K562 (cell line): ENCODE measurements around the gene NEURL4. TPM values are rescaled to one million over a fixed set of nuclear protein-coding genes. Genes with fewer than 3 reads are reported as not detected.
"Not testable (repeated sequence)": the region's sequence is repeated elsewhere in the genome, so short reads cannot be mapped to it uniquely, and the experiment has no call there.

Source experiments
- ATF1 ChIP-seq, 2 experiments: fragments of 450-650 bp in 1 of 2; IDR thresholded peaks; 2 replicates each; pipeline ENCODE4 v1.6.1; 2016; ENCODE audit warnings: missing compliant biosample characterization in 1 of 2, missing genetic modification characterization in 1 of 2
- BHLHE40 ChIP-seq: IDR thresholded peaks from 2 replicates; pipeline ENCODE4 v1.6.1; 2011; ENCODE audit warnings: low read length, improper control_type of control experiment
- C11orf30 ChIP-seq: fragments of 450-650 bp; IDR thresholded peaks from 2 replicates; pipeline ENCODE4 v1.6.1; 2016; ENCODE audit warnings: low read depth, mild to moderate bottlenecking
- CTBP1 ChIP-seq: fragments of 450-650 bp; IDR thresholded peaks from 2 replicates; pipeline ENCODE4 v1.6.1; 2016; ENCODE audit warnings: borderline replicate concordance
- CXXC5 ChIP-seq: fragments of 250-450 bp; sonication (Bioruptor Pico); IDR thresholded peaks from 2 replicates; pipeline ENCODE4 v1.8.0; 2022; ENCODE audit warnings: inconsistent platforms, mild to moderate bottlenecking, moderate library complexity
- FOXK2 ChIP-seq, 2 experiments: fragments of 450-650 bp; IDR thresholded peaks in 1 of 2; conservative IDR thresholded peaks in 1 of 2; 2 replicates each; pipeline ENCODE4 v1.6.1; 2016; ENCODE audit warnings: low read depth in 2 of 2, mild to moderate bottlenecking in 1 of 2
- PBX2 ChIP-seq, 2 experiments: IDR thresholded peaks in 1 of 2; conservative IDR thresholded peaks in 1 of 2; 2 replicates each; pipeline ENCODE4 v1.6.1; 2016; ENCODE audit warnings: low read depth in 2 of 2, mild to moderate bottlenecking in 1 of 2, missing compliant biosample characterization in 1 of 2, missing genetic modification characterization in 1 of 2, moderate library complexity in 1 of 2
- PKNOX1 ChIP-seq: fragments of 450-650 bp; IDR thresholded peaks from 2 replicates; pipeline ENCODE4 v1.6.1; 2016
- RAD51 ChIP-seq: fragments of 450-650 bp; IDR thresholded peaks from 2 replicates; pipeline ENCODE4 v1.7.1; 2016; ENCODE audit warnings: low read depth, mild to moderate bottlenecking, borderline replicate concordance
- REST ChIP-seq, 2 experiments: fragments of 450-650 bp; formaldehyde crosslinking in 1 of 2; IDR thresholded peaks; 2 replicates each; pipeline versions ENCODE4 v1.4.0 to v1.6.1; 2014 to 2020; ENCODE audit warnings: mild to moderate bottlenecking in 2 of 2, borderline replicate concordance in 1 of 2, low read depth in 1 of 2
- SP1 ChIP-seq: sonication (generic); formaldehyde crosslinking; IDR thresholded peaks from 2 replicates; pipeline ENCODE4 v1.8.1; 2022; ENCODE audit warnings: mild to moderate bottlenecking, missing genetic modification reagents
- TOE1 ChIP-seq, 2 experiments: fragments of 450-650 bp in 1 of 2; sonication (generic) in 1 of 2; formaldehyde crosslinking in 1 of 2; IDR thresholded peaks; 2 replicates each; pipeline versions ENCODE4 v1.7.1 to v1.8.0; 2016 to 2022; ENCODE audit warnings: borderline replicate concordance in 2 of 2, mild to moderate bottlenecking in 2 of 2, antibody characterized with exemption in 1 of 2, inconsistent platforms in 1 of 2, low read depth in 1 of 2, missing genetic modification reagents in 1 of 2, moderate library complexity in 1 of 2
- polyA plus RNA-seq, 8 experiments: library from polyadenylated mRNA; depleted of rRNA in 4 of 8; stranded (reverse) in 5 of 8; unstranded in 3 of 8; fragments of >200 nt; fragmentation: Nextera tagmentation in 2 of 8; fragmentation: Illumina TruSeq in 1 of 8; extraction: Ambion mirVana in 2 of 8; extraction: Trizol in 1 of 8; gene quantifications; 2 replicates each; pipeline versions ENCODE4 v1.2.1 to v1.2.3, GENCODE V29; 2011 to 2014; ENCODE audit warnings: inconsistent platforms in 1 of 8, missing spikeins in 1 of 8
- total RNA-seq, 7 experiments: library from RNA; depleted of rRNA in 6 of 7; stranded (reverse); fragments of >200 nt in 6 of 7; fragmentation: Illumina TruSeq in 2 of 7; extraction: Trizol in 2 of 7; gene quantifications; 2 replicates each; pipeline versions ENCODE4 v1.2.1 to v1.2.3, GENCODE V29; 2011 to 2021; ENCODE audit warnings: low replicate concordance in 1 of 7

NEURL4 gene
- total and polyA plus RNA-seq, 9 of the 15 experiments (the other 6 are each of a cell fraction or from before 2014, with no cell fraction given), result 0.08 to 37.4 (median 11.5) TPM

- TF ChIP-seq REST (IDR thresholded peaks at IDR 0.05; ENCODE audit: borderline replicate concordance) (peak; percentile 48; the same call in 1 of the 2 replicates), C11orf30 (peak; percentile 88), PKNOX1 (peak; percentile 96), SP1 (CRISPR knock-in tag) (peak; percentile 33; the same call in 1 of the 2 replicates), CTBP1 (0 out of 2 replicates have a peak, but pooled peaks have one; percentile 48), TOE1 (IDR thresholded peaks at IDR 0.05; ENCODE audit: borderline replicate concordance) (peak; percentile 99), FOXK2 (conservative IDR thresholded peaks at IDR 0.05 in 1 of 2, IDR thresholded peaks at IDR 0.05 in 1 of 2; ENCODE audit: low read depth in 2 of 2) (peak in 1 of 2 experiments; percentile 58; a peak in 1 of 4 replicates), CXXC5 (peak; percentile 28; the same call in 1 of the 2 replicates), RAD51 (peak; percentile 99), ATF1 (tag; IDR thresholded peaks at IDR 0.05) (peak; percentile 30; the same call in 1 of the 2 replicates), PBX2 (tag; conservative IDR thresholded peaks at IDR 0.05; ENCODE audit: low read depth) (peak; percentile 77), BHLHE40 (peak; percentile 41)
- TF ChIP-seq REST (CRISPR knock-in tag; IDR thresholded peaks at IDR 0.05; ENCODE audit: low read depth); TOE1 (CRISPR knock-in tag; IDR thresholded peaks at IDR 0.05; ENCODE audit: borderline replicate concordance, low read depth); ATF1 (CRISPR knock-in tag; IDR thresholded peaks at IDR 0.05); PBX2 (CRISPR knock-in tag; IDR thresholded peaks at IDR 0.05; ENCODE audit: low read depth): not testable (repeated sequence)
Measured at GRCh38 chr17:7332600-7333069, 3.5 kb upstream of the NEURL4 start (continued).
